Rectal smooth muscle tissue (tissue), 1 donor: ENCODE measurements around the gene UBE2L5.

Experiments used
- H3K27ac ChIP-seq: one replicate; pipeline ENCODE4 v1.7.0; 2013; ENCODE audit warnings: low read depth, low read length, inconsistent platforms
- H3K27me3 ChIP-seq: one replicate; pipeline ENCODE4 v1.7.0; 2013; ENCODE audit warnings: low read length; ENCODE audit not compliant: control insufficient read depth, insufficient read depth
- H3K36me3 ChIP-seq: one replicate; pipeline ENCODE4 v1.7.0; 2013; ENCODE audit warnings: low read length; ENCODE audit not compliant: control insufficient read depth, insufficient read depth
- H3K4me1 ChIP-seq: one replicate; pipeline ENCODE4 v1.7.0; 2013; ENCODE audit warnings: low read length; ENCODE audit not compliant: control insufficient read depth, insufficient read depth
- H3K4me3 ChIP-seq: one replicate; pipeline ENCODE4 v1.7.0; 2013; ENCODE audit warnings: low read length
- H3K9ac ChIP-seq: one replicate; pipeline ENCODE4 v1.7.0; 2013; ENCODE audit warnings: low read length

The UBE2L5 gene

DNA sequence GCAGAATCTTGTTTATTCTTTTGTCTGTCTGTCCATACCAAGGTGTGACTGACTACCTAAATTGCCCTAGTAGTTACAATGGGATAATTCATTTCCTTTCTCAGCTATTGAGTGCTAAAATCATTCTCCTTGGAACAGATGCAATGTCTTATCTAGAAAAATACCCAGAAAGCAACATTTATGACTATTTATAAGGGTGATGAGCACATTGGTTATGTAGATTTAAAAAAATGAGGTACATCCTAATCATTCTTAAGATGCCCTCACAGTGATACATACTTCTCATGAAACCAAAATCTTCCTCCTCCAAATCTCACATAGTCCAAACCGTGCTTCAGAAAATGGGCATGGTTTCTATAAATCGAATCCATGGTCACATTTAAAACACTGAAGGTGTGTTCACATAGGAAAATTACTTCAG is 11.6 kb upstream of the UBE2L5 start:
- Histone ChIP-seq H3K27me3 (no peaks in the 10 kb centered on the region), H3K9ac (no peak overlapping the region), H3K4me1 (peaks cover 8% of the 10 kb centered on the region), H3K4me3 (no peak overlapping the region), H3K36me3 (no peaks in the 10 kb centered on the region), H3K27ac (no peak overlapping the region)

- no peaks in the 10 kb centered on the region for H3K36me3 ChIP-seq
- H3K27ac ChIP-seq = no peak overlapping the region
- H3K27me3 ChIP-seq = no peaks in the 10 kb centered on the region
- H3K9ac ChIP-seq = no peak overlapping the region
- H3K4me3 ChIP-seq = no peak overlapping the region
- H3K4me1 ChIP-seq = peaks cover 8% of the 10 kb centered on the region
Observed at GRCh38 chr13:30412346-30412745, 9.9 kb upstream of the UBE2L5 start.

DNA sequence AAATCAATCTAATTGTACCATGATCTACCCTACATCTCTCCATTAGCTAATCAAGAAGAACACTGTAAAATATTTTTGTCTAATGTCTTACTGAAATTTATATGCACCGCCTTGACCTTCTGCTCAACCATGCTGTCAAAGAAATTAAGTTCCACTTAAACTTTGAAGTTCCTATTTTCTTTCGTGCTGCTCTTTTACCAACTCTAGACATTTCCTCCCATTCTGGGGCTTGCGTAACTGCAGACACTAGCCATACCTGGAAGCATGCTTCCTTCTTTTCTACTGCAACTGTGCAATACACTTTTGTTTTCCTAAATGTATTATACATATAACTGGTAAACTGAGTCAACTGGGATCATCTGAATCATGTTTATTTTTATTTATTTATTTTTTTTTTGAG is 8.5 kb upstream of the UBE2L5 start:
- peaks cover 9% of the 10 kb centered on the region for H3K4me1 ChIP-seq
- H3K9ac ChIP-seq = no peak overlapping the region
- no peak overlapping the region for H3K4me3 ChIP-seq
- no peaks in the 10 kb centered on the region for H3K36me3 ChIP-seq
- no peaks in the 10 kb centered on the region for H3K27me3 ChIP-seq
- H3K27ac ChIP-seq = no peak overlapping the region

DNA sequence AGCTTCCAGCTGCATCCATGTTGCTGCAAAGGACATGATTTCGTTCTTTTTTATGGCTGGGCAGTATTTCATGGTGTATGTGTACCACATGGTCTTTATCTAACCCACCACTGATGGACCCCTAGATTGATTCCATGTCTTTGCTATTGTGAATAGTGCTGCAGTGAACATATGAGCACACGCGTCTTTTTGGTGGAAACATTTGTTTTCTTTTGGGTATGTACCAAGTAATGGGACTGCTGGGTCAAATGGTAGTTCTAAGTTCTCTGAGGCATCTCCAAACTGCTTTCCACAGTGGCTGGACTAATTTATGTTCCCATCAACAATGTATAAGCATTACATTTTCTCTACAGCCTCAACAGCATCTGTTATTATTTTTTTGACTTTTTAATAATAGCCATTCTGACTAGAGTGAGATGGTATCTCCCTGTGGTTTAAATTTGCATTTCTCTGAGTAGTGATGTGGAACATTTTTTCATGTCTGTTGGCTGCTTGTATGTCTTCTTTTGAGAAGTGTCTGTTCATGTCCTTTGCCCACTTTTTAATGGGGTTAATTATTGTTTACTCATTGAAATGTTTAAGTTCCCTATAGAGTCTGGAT is 6.8 kb upstream of the UBE2L5 start:
- peaks cover 17% of the 10 kb centered on the region for H3K4me1 ChIP-seq
- H3K4me3 ChIP-seq = no peak overlapping the region
- no peak overlapping the region for H3K9ac ChIP-seq
- H3K36me3 ChIP-seq = no peaks in the 10 kb centered on the region
- no peaks in the 10 kb centered on the region for H3K27me3 ChIP-seq
- H3K27ac ChIP-seq = no peak overlapping the region

- Histone ChIP-seq H3K9ac (no peak overlapping the region), H3K4me1 (peaks cover 25% of the 10 kb centered on the region), H3K27me3 (no peaks in the 10 kb centered on the region), H3K4me3 (no peak overlapping the region), H3K36me3 (no peaks in the 10 kb centered on the region), H3K27ac (no peak overlapping the region)
Observed at GRCh38 chr13:30416471-30416870, 5.8 kb upstream of the UBE2L5 start.

- peak overlapping the region; percentile 97 for H3K27ac ChIP-seq
- H3K4me3 ChIP-seq = no peak overlapping the region
- H3K36me3 ChIP-seq = no peaks in the 10 kb centered on the region
- H3K9ac ChIP-seq = no peak overlapping the region
- H3K4me1 ChIP-seq = peaks cover 25% of the 10 kb centered on the region
- H3K27me3 ChIP-seq = no peaks in the 10 kb centered on the region
Observed at GRCh38 chr13:30418075-30418716, 4.1 kb upstream of the UBE2L5 start.

DNA sequence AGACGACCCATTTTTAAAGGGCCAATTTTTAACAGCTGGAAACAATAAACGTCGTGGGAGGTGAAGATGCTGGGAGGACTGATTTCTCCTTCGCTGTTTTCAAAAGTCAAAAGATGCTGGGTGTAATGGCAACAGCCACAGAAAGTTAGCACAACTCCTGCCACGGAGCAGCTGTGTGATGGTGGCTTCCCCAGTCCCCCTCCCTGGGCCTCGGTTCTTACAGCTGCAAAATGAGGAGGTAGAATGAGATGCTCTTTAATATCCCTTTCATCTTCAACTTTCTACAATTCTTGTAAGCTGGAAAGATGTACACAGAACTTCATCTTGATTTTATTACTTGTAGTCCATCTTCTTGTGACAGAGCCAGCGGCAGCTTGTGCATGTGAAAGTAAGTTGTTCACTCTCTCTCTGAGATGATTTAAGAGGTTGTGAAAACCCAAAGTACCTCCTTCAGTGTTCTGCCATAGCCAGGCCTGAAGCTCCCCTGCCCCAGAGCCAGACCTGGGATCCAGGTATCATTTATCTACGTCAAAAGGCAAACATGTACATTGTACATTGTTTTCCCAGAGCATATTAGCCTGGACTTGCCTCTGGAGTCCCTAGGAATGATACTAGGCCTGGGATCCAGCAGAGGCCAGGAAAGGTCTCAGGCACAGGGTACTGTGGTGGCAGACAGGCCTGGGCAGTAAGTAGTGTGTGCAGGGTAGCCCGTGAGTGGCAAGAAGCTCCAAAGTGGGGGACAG is 3.4 kb upstream of the UBE2L5 start:
- Histone ChIP-seq H3K27ac (peak overlapping the region; percentile 97), H3K27me3 (no peaks in the 10 kb centered on the region), H3K9ac (no peak overlapping the region), H3K4me3 (no peak overlapping the region), H3K36me3 (no peaks in the 10 kb centered on the region), H3K4me1 (peaks cover 29% of the 10 kb centered on the region)

DNA sequence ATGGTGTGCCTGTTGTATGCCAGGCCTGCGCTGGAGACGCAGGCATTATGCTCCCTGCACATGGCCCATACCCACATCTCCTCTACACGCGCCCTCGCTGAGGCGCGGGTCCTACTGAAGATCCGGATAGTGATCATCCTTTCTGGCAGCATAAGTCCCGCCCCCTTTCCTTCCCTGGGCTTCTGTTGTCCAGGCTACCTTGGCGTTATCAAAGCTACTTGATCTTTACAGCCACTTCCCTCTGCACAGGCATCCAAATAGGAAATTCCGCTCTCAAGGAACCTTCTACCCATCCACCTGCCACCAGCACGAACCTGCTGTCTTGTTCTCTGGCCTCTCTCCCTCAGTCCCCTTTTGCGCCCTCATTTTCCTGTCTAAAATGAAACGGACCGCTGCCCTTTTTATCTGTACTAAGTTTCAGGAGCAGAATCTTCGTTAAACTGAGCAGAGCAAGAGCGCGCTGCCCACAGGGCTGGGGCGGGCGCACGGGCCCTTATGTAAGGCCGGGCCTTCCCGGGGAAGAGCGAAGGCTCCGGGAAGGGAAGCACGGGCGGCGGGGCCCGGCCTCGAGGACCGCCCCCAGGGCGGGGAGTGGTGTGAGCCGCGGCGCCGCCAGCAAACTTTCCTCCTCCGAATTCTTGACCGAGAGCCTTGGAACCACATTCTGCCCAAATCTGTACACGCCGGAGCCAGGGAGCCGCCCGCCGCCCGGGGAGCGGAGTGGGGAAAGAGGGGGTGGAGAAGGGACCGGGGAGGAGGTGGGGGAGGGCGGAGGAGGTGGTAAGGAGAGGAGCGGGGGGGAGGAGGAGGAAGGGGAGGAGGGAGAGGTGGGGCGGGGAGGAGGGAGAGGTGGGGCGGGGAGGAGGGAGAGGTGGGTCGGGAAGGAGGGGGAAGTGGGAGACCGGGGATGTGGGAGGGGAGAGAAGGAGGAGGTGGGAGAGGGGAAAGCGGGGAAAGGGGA is 920 bp upstream of the UBE2L5 start:
- peak overlapping the region; percentile 87 for H3K4me3 ChIP-seq
- H3K36me3 ChIP-seq = no peaks in the 10 kb centered on the region
- no peaks in the 10 kb centered on the region for H3K27me3 ChIP-seq
- peak overlapping the region; percentile 76 for H3K9ac ChIP-seq
- peak overlapping the region; percentile 97 for H3K27ac ChIP-seq
- peaks cover 29% of the 10 kb centered on the region for H3K4me1 ChIP-seq

GRCh38 chr13:30423891-30424290 is 1.6 kb downstream of the UBE2L5 start:
- H3K27ac ChIP-seq = no peak overlapping the region
- H3K9ac ChIP-seq = no peak overlapping the region
- H3K4me3 ChIP-seq = no peak overlapping the region
- H3K27me3 ChIP-seq = no peaks in the 10 kb centered on the region
- peaks cover 22% of the 10 kb centered on the region for H3K4me1 ChIP-seq
- no peaks in the 10 kb centered on the region for H3K36me3 ChIP-seq

GRCh38 chr13:30429235-30429634 is 6.9 kb downstream of the UBE2L5 start:
- H3K9ac ChIP-seq = no peak overlapping the region
- H3K4me1 ChIP-seq = no peaks in the 10 kb centered on the region
- no peaks in the 10 kb centered on the region for H3K27me3 ChIP-seq
- H3K36me3 ChIP-seq = no peaks in the 10 kb centered on the region
- H3K27ac ChIP-seq = no peak overlapping the region
- H3K4me3 ChIP-seq = no peak overlapping the region

DNA sequence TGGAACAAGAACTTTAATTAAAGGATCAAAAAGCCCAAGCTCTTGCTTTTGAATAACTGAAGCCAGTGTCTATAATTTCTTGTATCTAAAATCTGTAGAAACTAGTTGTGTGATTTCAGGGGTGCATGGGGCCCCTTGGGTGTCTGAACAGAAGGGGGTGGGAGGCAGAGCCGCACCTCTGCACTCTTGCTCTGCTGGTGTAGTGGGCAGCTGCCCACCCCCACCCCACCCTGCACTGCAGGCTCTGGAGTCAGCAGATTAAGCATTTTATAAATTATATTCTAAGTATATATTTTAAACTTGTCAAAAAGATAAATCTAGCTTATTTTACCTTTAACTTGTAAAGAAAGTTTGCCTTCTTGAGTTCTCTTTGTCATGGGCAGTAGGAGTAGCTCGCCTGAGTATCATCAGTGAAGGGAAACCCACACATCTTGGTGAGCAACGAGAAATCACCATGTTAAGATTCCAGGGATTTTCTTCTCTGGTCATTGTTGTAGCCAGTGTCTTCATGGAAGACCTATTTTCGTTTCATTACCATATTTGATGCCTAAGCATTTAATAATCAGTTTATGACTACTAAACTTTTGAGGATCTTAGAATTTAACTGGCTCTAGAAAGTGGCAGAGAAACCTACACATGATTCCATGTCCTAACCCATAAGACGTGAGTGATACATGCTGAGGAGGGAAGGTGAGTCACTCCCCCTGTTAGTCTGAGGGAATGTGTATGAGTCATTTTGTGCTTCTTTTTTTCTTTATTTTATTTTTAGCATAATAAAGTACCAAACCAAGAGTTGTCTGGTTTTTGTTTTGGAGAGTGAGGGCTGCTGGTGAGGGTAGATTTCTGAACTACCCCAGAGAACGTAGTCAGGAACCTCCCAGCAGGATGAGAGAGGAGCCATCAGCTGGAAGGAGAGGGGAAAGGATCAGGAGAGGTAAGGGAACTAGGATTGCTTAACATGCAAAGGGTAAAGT is 7.7 kb downstream of the UBE2L5 start:
- H3K4me1 ChIP-seq = no peaks in the 10 kb centered on the region
- H3K4me3 ChIP-seq = no peak overlapping the region
- H3K9ac ChIP-seq = no peak overlapping the region
- no peaks in the 10 kb centered on the region for H3K27me3 ChIP-seq
- no peaks in the 10 kb centered on the region for H3K36me3 ChIP-seq
- H3K27ac ChIP-seq = peak overlapping the region; percentile 46
